ENCODE data around the gene ARHGAP6. TPM values are rescaled to one million over a fixed set of nuclear protein-coding genes. Genes with fewer than 3 reads are reported as not detected.
"Not testable (repeated sequence)": the region's sequence is repeated elsewhere in the genome, so short reads cannot be mapped to it uniquely, and the experiment has no call there.

Gene ARHGAP6
- polyA plus RNA-seq, 5 donors = 17.4 to 25.1 (median 21.4) TPM

DNA sequence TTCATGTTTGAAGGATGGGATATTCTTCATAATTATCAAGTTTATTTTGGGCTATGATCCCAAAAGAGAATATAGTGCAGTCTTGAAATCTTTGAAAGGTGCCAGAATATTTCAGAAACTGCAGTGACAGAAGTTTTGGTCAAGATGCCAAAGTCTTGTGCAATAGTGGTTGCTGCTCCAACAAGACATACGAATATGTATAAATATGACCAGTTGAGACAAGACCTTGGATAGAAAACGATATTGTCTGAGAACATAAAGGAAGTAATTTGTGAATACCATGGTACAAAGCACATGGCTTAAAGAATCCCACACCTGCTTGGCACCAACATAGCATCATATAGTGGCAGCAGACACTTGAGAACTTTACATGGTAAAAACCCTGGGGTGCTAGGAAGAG lies 421.1 kb downstream of the ARHGAP6 start:
- DNase-seq = peak; percentile 80 to 85

DNA sequence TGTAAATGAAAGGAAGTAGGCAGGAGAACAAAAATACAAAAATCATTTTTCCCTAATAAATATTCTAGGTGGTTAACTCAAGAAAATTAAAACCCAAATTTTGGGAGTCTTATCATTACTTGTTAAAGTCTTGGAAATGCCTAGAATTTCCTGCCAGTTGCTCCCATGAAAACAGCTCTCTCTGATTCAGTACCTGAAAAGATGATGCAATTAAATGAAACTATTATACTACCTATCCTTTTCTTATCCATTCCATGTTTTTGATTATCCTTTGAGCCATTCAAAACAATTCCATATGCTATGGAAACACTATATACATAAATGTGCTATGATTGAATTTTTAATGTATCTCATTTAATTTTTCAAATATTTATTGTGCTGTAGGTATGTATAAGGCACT lies 423.0 kb downstream of the ARHGAP6 start:
- no peak for DNase-seq

DNA sequence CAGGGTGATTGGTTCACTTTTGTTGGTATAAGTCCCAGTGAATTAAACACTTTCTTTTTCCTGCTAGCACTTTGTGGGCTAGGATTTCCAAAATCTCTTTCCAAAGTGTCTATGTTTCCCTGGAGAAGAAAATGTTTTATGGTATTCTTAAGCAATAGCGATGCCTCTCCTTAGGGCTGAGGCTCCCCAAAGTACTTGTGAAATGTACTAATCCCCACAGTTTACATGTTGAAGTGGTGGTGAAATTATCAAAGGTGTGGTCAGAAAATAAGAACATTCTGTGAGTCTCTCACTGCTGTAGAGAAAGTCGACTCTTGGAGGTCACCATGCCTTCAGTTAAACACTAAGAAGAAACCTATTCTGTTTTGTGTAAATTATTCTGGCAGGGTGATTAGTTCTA lies 424.0 kb downstream of the ARHGAP6 start:
- no peak for DNase-seq

DNA sequence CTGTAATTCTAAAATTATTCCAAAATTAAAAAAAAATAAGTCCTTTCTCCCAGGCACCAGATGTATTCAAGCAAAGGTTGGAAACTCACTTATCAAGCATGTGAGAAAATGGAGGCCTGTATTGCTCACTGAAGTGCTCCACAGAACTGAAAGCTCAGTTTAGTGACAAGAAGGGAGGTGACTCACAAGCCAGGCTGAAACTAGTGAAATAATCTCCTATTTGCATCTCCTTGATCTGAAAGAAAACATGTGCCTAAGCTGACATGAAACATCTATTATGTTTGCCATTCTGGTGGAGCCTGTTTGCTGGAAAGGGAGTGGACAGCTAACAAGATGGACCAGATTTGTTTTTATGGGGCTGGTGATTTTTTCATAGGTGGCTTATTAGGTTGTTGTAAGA lies 426.5 kb downstream of the ARHGAP6 start:
- DNase-seq = no peak

DNA sequence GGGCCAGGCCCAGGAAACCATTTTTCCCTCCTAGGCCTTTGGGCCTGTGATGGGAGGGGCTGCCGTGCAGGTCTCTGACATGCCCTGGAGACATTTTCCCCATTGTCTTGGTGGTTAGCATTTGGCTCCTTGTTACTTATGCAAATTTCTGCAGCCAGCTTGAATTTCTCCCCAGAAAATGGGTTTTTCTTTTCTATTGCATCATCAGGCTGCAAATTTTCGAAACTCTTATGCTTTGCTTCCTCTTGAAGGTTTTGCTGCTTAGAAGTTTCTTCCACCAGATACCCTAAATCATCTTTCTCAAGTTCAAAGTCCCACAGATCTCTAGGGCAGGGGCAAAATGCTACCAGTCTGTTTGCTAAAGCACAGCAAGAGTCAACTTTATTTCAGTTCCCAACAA lies 430.3 kb downstream of the ARHGAP6 start:
- not testable (repeated sequence) for DNase-seq

DNA sequence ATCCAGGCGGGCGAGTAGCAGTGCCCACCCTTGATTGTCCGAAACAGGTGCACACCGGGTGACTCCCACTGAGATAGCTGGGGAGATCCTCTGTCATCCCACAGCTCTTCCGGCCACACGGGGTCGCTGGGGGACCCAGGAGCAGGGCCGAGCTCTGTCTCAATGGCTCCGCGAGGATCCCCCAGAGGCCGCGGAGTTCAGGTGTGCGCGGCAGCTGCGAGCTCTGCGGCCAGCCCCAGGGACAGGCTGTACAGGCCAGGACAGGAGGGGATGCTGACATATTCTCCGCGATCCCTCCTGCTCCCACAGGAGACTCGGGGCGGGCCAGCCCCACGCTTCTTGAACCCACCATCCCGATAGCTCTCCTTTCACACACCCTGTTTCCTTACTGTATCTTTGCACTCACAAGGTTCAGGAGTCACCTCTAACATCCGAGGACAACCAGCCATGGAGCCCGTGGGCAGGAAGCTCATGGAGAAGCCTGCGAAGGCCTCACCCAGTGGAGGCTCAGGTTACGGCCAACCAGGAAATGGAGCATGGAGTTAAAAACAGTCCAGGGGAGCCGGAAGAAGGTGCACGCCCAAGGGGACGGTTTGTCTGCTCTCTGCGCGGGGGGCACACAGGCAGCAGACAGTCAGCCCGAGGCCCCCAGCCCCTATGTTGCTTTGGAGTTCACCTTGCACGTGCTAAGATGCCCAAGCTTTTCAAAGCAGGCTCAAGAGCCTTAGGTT lies 450.4 kb downstream of the ARHGAP6 start:
- no peak for DNase-seq

DNA sequence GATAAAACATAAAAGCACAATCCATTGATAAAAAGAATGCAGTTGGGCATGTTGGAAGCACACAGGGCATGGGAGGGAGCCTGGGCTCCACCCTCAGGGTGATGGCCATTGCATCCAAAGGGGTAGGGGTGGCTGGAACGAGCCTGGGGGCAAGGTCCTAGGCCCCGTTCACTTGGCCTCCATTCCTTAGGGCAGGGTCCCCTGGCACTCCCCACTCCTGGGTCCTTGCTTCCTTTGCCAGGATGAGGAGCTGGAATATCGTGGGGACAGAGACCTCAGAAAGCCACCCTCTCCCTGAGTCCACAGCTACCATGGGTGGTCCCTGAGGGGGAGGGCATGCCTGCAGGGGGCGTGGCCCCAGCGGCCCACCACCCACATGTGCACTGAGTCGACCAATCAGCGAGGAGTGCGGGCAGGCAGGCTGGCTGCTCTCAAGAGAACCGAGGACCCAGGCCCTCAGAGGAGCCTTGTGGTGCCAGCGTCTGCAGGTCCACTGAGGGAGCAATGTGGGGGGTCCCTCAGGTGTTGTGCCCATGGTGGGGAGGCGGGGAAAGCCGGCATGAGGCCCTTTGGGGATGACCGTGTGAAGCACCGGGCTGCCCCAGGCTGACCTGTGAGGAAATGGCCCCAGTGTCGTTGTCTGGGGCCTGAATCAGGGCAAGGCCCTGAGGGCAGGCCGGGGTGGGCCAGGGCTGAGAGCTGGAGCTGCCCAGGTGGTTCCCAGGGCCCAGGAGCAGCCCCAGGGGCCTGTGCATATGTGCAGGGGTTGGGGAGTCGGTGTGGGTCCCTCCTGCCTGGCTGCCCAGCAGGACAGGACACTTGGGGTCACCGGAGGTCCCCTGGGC lies 451.2 kb downstream of the ARHGAP6 start:
- no peak for DNase-seq

DNA sequence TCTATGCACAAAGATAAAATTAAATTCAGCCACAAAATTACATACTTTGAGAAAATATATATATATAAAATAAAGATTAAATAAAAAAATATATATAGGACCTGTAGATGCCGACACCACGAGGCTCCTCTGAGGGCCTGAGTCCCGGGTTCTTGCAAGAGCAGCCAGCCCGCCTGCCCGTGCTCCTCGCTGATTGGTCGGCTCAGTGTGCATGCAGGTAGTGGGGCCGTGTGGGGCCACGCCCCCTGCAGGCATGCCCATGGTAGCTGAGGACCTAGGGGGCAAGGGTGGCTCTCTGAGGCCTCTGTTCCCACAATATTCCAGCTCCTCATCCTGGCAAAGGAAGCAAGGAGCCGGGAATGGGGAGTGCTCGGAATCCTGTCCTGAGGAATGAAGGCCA lies 453.0 kb downstream of the ARHGAP6 start:
- DNase-seq = no peak

DNA sequence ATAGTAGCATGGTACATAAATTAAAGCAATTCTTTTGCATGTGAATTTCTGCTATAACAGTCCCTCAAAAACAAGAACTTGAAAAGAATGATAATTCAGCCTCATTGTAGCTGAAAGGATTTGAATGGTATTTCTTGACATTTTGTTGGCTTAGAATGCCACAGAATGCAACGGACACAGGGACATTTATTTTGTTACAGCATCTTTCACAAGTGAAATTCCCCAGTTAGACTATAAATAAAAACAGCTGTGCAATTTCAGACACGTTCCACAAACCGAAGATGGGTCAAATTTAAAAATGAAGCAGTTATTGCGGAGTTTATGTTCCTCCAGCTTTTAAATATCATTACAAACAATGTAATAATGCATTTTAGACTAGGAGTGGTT lies 455.3 kb downstream of the ARHGAP6 start:
- peak; percentile 17 to 23 for DNase-seq

DNA sequence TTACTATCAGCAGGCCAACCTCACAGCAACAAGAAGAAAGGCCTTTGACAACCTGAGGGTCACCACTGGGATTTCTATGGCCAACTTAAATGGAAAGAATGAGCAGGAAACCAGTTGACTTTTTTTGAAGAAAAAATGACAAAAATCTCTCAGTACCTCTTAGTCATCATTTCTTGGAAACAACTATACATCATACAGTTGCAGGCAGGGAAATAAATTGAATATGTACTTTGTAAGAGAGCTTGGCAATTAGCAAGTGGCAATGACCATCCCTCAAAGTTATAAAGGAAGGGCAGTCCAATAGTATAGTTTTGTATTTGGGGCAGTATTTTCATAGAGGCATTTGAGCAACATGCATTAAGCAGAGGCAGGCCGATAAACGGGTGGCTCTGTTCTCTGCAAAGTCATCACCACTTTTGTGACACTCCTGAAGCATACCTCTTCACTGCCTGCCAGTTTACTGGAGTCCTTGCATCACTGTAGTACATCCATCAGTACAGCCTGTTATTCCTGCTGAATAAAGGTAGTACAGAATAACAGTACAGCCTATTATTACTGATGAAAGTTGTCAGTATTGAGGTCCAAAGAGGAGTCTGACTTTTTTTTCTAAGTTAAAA lies 455.8 kb downstream of the ARHGAP6 start:
- no peak for DNase-seq

DNA sequence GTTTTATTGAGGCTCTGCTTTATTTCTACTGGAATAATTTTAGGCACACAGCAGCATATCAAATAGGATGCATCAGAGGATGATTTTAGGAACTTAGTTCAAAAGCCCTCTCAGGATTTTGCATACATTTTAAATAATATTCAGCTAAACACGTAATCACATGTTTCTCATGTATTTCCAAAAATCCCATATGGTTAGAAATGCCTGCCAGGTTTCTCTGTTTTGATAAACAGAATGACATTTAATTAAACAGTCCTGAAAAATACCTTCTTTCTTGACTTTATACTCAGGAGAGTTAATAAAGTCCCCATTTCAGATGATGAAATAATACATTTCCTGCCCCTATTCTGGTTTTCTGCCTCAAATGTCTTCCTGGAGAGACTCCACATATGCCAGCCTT lies 459.0 kb downstream of the ARHGAP6 start:
- DNase-seq = no peak

DNA sequence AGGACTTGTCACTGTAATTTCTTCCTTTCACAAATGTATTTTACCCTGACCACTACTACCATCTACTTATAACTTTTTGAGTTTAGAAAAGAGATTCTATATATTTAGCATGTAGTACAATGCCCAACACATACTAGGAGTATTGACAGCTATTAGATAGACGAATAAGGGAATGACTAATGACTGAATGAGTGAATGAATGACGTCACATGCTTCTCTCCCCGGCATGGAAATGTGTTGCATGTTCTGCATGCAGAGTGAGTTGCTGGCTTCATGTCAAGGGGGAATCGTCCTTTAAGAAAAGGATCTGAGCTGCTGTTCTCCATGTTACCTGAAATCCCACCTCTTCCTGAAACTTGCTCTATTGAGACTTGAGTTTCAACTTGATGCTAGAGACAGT lies 459.9 kb downstream of the ARHGAP6 start:
- no peak for DNase-seq

DNA sequence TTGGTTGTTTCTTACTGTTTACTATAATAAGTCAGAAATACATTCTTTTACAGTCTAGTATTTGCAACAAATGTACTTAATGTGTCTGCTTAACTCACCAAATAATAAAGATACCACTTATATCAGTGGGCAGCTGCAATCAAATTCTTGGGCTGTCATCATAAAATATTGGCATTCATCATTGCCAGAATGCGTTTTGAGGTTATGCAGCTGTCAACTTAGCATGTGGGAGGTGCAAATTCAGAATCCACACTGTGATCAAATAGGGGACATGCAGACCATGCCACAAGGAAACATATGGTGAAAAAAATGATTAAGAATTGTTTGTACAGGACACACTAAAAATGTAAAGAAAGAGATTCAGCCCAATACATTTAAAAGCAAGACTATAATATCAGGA lies 468.0 kb downstream of the ARHGAP6 start:
- no peak for DNase-seq

DNA sequence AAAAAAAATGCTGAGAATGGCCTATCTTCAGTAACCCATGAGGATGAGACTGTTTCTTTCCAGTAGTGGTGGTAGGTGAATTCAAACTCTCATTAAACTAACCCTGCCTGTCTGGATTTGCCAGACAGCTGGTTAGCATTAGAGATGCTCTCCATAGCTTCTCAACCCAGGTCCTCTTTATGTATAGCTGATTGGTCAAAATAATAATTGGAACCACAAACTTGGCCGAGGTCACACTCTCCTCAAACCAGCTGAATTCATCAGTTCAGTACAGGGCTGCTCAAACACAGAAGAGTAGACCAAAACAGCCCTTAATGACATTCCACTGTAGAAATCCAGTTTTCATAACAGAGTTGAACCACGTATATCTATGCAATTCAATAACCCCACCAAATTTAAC lies 469.2 kb downstream of the ARHGAP6 start:
- no peak for DNase-seq

DNA sequence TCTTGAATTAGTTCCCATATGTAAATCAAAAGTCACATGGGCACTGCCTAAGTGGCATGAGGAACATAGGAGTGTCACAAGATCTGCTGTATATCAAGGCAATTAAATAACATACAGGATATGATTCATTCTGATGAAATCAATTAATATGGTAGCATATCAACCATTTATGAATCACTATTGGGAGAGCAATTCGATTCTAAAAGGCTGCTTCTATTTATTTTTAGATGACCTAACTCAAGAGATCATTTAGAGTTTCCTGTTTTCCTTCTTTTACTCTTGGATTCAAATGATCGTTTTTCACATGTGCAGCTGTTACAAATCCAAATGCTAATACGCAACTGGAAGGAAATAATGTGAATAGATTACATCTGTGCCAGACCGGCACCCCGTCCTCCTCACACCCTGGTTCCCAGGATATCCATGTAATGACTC lies 472.7 kb downstream of the ARHGAP6 start:
- peak in 1 of 2 donors; percentile 38 for DNase-seq

DNA sequence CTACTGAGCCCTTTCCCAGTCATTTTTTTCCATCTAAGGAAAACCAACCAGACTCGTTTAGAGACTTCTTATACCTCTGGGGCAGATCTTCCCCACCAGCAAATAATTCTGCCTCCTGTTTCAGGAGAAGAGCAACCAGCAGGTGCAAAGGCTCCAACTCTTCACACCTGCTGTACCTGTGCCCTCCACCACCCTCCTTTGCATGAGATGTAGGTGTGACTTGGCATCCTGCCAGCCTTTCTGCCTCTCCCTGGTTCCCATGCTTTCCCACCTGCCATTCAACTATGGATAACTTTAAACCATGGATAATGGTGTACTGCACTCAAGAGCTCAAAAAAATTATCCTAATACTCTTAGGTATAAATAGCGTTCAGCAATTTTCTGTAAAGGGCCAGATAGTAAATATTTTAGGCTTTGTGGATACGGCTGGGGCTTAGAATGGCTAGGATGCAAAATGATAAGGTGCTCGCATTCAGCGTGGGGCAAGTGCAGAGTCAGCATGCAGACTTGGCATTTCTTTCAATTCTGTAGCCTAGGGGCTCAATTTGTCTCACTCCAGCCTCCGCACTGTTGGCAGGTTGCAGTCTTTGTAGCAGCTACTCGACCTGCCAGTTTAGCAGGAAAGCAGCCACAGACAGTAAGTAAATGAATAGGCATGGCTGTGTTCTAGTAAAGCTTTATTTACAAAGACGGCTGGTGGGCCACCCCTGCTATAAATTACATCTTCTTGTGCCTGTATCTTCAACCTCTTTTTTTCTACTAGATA lies 474.8 kb downstream of the ARHGAP6 start:
- DNase-seq = no peak

DNA sequence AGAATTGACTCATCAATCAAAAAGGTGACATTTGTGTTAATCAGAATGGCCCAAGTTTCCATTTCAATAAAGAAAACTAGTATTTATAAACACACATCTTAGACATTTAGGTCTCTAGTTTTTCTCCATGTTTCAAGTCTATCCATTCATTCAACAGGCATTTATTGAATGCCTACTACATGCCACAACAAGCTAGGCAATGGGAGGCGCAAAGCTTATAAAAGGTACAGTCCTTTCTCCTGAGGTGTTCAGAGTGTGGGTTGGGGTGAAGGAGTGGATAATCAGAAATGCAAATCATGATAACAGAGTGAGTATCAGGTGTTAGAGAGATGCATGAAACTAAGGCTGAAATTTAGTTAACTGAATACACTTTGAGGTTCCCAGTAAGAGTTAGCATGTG lies 476.6 kb downstream of the ARHGAP6 start:
- DNase-seq = no peak

DNA sequence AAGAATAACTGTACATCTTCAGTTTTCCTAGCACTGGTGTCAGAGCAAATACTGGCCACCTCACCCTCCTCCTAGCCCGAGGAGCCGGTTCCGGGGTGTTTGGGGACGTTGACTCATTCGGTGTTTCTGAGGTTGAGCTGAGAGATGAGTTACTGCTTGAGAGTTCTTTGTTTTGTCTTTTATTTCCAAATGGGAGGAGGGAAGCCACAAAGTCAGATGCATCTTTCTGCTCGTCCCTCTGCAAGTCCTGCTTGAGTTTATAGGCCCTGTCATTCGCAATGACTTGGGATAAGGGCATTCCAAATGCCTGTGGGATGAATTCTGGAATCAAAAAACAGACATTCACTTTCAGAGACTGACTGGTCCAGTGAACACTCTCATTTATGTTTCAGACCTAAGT lies 477.1 kb downstream of the ARHGAP6 start:
- DNase-seq = no peak

DNA sequence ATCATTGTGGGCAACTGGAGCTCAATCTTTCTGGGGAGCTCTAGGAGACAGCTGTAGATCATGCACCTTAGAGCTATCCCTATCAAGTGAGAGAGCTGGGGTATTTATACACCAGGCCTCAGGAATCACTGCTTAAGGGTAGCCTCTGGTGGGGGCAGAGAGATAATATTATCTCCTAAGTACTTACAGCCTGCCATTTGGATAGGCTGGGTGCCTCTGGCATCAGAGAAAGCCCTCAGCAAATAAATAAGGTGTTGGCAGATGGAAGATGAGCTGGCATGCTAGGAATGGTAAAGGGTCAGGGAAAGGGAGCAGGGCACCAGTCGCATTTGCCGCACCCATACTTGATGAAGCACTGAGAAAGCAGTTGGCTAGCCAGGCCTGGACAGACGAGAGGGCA lies 478.7 kb downstream of the ARHGAP6 start:
- DNase-seq = no peak

DNA sequence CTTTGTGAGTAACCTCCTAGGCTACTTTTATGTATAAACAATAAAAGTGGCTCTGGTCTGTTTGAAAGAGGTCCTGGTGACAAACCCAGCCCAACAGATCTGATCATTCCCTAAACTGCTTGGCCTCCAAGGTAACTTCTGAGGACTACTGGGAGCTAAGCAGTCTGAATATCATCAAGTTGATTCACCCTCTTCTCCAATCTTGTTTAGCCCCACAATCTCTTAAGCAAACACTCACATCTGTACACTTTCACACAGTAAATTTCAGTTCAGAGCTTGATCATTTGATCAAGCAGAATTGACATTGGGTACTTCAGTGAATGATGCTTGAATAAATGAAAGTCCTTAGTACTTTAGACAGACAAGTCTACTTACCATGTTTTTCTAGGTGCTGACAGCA lies 479.9 kb downstream of the ARHGAP6 start:
- no peak for DNase-seq

DNA sequence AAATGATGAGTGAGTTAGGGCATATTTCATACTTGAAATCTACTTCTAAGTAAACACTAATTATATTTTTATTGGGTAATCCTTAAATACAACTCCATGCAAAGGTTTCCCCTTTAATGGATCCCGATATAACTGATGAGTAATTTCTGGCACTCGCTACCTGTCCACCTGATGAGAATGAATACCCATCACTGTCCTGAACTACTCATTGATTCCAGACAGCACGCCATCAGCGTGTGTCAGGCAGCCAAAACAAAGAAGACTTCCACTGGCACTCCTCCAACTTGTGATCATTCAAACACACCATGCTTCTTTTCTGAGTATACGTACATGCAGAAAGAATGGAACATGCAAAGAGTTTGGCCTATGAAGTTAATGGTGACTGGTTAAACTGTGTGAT lies 485.1 kb downstream of the ARHGAP6 start:
- no peak for DNase-seq

DNA sequence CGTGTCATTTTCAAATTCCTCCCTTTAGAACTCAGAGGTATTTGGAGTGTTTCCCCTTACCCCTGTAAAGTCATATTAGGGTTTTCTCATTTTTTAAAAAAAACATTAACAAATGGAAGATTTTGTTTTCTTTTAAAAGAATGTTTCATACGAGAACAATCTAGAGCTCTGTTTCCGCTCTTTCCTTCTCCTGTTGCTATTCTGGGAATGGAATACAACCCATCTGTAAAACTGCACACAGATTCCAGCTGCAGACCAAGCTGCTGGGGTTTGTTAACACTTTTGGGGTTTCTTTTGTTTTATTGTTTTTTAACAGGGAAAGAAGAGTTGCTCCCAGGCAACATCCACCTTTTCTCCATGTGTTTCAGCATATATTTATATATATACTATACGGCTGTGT lies 493.3 kb downstream of the ARHGAP6 start:
- DNase-seq = no peak
